K562 (cell line): Measurements from ENCODE around the gene PUDP. TPM values are rescaled to one million over a fixed set of nuclear protein-coding genes. Genes with fewer than 3 reads are reported as not detected.

ENCODE experiments used
- ATAC-seq: fragments of 200-7000 bp; cut with Tn5 transposase; 3 replicates; pipeline ENCODE4 v1.9.1; 2020; ENCODE audit warnings: moderate library complexity
- BruUV-seq: library from RNA; stranded (reverse); fragments of 400-500 nt; replicated peaks from 2 replicates; lab custom pipeline; 2021; lab: Mats Ljungman, UMichigan
- CTCF ChIA-PET: fragments of 300-600 bp; formaldehyde crosslinking; extraction: SDS; loops from one replicate; lab custom pipeline; 2021; ENCODE audit warnings: low intra/inter-chr PET ratio; lab: Yijun Ruan, JAX
- POLR2A ChIA-PET: fragments of 300-600, 350-650 bp; sonication (Branson Sonifier 250); formaldehyde crosslinking; extraction: SDS; loops from one replicate; lab custom pipeline; 2021; ENCODE audit warnings: antibody characterized with exemption, inconsistent platforms; lab: Yijun Ruan, JAX
- DNase-seq, 4 experiments: peaks; one replicate each; pipeline versions ENCODE4 v3.0.0 to v3.0.0-alpha.2; 2011 to 2018; ENCODE audit warnings: low spot score in 3 of 4, mixed read lengths in 3 of 4; ENCODE audit errors: extremely low read depth in 1 of 4
- FAIRE-seq: peaks from 2 replicates; lab custom pipeline; 2011; peaks lifted over from hg19 to GRCh38; lab: Jason Lieb, UNC
- H2AFZ ChIP-seq: 2 replicates; pipeline ENCODE4 v1.6.0; 2011; ENCODE audit warnings: low read depth, low read length, control low read depth, inconsistent platforms
- H3K27ac ChIP-seq: fragments of 200-600 bp; 3 replicates; pipeline ENCODE4 v1.8.0; 2011; ENCODE audit warnings: low read depth, mild to moderate bottlenecking, control low read depth, inconsistent platforms, low read length, moderate library complexity, mixed read lengths; ENCODE audit errors: extremely low read depth
- H3K27me3 ChIP-seq, 2 experiments: fragments of 300-600 bp in 1 of 2; 2 replicates in 1 of 2; 3 replicates in 1 of 2; pipeline versions ENCODE4 v1.6.0 to v1.8.0; 2011; ENCODE audit warnings: inconsistent platforms in 2 of 2, low read length in 2 of 2, mild to moderate bottlenecking in 1 of 2, mixed read lengths in 1 of 2, moderate library complexity in 1 of 2; ENCODE audit not compliant: control insufficient read depth in 2 of 2, insufficient read depth in 2 of 2
- H3K36me3 ChIP-seq: fragments of 300-600 bp; 3 replicates; pipeline ENCODE4 v1.8.0; 2011; ENCODE audit warnings: mild to moderate bottlenecking, low read length, inconsistent platforms; ENCODE audit not compliant: control insufficient read depth, insufficient read depth
- H3K4me1 ChIP-seq, 2 experiments: fragments of 200-600 bp in 1 of 2; replicated peaks in 1 of 2; 2 replicates in 1 of 2; 3 replicates in 1 of 2; pipeline versions ENCODE4 v1.5.1 to v1.8.0; 2011; ENCODE audit warnings: inconsistent platforms in 2 of 2, low read length in 2 of 2, mild to moderate bottlenecking in 1 of 2, mixed read lengths in 1 of 2, moderate library complexity in 1 of 2; ENCODE audit not compliant: control insufficient read depth in 2 of 2, insufficient read depth in 2 of 2
- H3K4me2 ChIP-seq: 2 replicates; pipeline ENCODE4 v1.6.1; 2011; ENCODE audit warnings: low read length, control low read depth, inconsistent platforms, mixed read lengths; ENCODE audit not compliant: insufficient read depth
- H3K4me3 ChIP-seq: fragments of 200-600 bp; sonication (generic), shearing (Covaris generic); 2 replicates; pipeline ENCODE4 v1.5.1; 2016; ENCODE audit warnings: control low read depth, inconsistent platforms
- H3K79me2 ChIP-seq: fragments of 200-600 bp; 3 replicates; pipeline ENCODE4 v1.8.0; 2011; ENCODE audit warnings: low read length, inconsistent platforms; ENCODE audit not compliant: control insufficient read depth, insufficient read depth
- H3K9ac ChIP-seq, 2 experiments: 2 replicates each; pipeline versions ENCODE4 v1.6.0 to v1.6.1; 2011; ENCODE audit warnings: low read depth in 2 of 2, low read length in 2 of 2, control low read depth in 1 of 2, inconsistent platforms in 1 of 2, mild to moderate bottlenecking in 1 of 2, mixed read lengths in 1 of 2; ENCODE audit not compliant: insufficient read depth in 1 of 2
- H3K9me1 ChIP-seq: one replicate; pipeline ENCODE4 v1.6.0; 2011; ENCODE audit warnings: inconsistent platforms, mild to moderate bottlenecking, low read length, moderate library complexity; ENCODE audit not compliant: control insufficient read depth, insufficient read depth
- H3K9me3 ChIP-seq: replicated peaks from 2 replicates; pipeline ENCODE4 v1.5.1; 2011; ENCODE audit warnings: low read depth, low read length, inconsistent platforms; ENCODE audit not compliant: control insufficient read depth, insufficient read depth
- H4K20me1 ChIP-seq: replicated peaks from 2 replicates; pipeline ENCODE4 v1.6.1; 2011; ENCODE audit warnings: low read length, inconsistent platforms, mixed read lengths; ENCODE audit not compliant: control insufficient read depth, insufficient read depth
- GATAD2B ChIP-seq: fragments of 450-650 bp; IDR thresholded peaks from 2 replicates; pipeline ENCODE4 v1.6.1; 2017; ENCODE audit warnings: mild to moderate bottlenecking, borderline replicate concordance
- ZBTB1 ChIP-seq: sonication (generic); formaldehyde crosslinking; IDR thresholded peaks from 2 replicates; pipeline ENCODE4 v1.8.1; 2023; ENCODE audit warnings: missing genetic modification reagents, low read depth, mild to moderate bottlenecking, borderline replicate concordance
- ZNF785 ChIP-seq: fragments of 250-450 bp; sonication (Bioruptor Pico); IDR thresholded peaks from 2 replicates; pipeline ENCODE4 v1.4.0; 2020; ENCODE audit warnings: mild to moderate bottlenecking
- WGBS: fragments of 100-300 bp; shearing (Covaris generic); methylation state at CpG from one replicate; pipeline ENCODE4 v1.1.6; 2016; ENCODE audit warnings: low coverage, mixed read lengths; ENCODE audit not compliant: insufficient coverage; ENCODE audit errors: missing lambda C conversion rate; 5-methylcytosine and 5-hydroxymethylcytosine counted together
- in situ Hi-C: fragments of 300-500 bp; cut with MboI; formaldehyde crosslinking; loops from 4 replicates; pipeline ENCODE4 v1.15.0; 2018; ENCODE audit warnings: inconsistent platforms, mixed read lengths
- intact Hi-C: fragments of 100-400 bp; cut with micrococcal nuclease; formaldehyde crosslinking; loops from 2 replicates; pipeline ENCODE4 v1.14.2; 2022
- polyA plus RNA-seq, 8 experiments: library from polyadenylated mRNA; depleted of rRNA in 4 of 8; stranded (reverse) in 5 of 8; unstranded in 3 of 8; fragments of >200 nt; fragmentation: Nextera tagmentation in 2 of 8; fragmentation: Illumina TruSeq in 1 of 8; extraction: Ambion mirVana in 2 of 8; extraction: Trizol in 1 of 8; gene quantifications; 2 replicates each; pipeline versions ENCODE4 v1.2.1 to v1.2.3, GENCODE V29; 2011 to 2014; ENCODE audit warnings: inconsistent platforms in 1 of 8, missing spikeins in 1 of 8
- total RNA-seq, 7 experiments: library from RNA; depleted of rRNA in 6 of 7; stranded (reverse); fragments of >200 nt in 6 of 7; fragmentation: Illumina TruSeq in 2 of 7; extraction: Trizol in 2 of 7; gene quantifications; 2 replicates each; pipeline versions ENCODE4 v1.2.1 to v1.2.3, GENCODE V29; 2011 to 2021; ENCODE audit warnings: low replicate concordance in 1 of 7
- TF ChIP-seq, protein P1 (sequence below): sonication (generic); formaldehyde crosslinking; IDR thresholded peaks from 2 replicates; pipeline ENCODE4 v1.8.0; 2023; ENCODE audit warnings: mild to moderate bottlenecking, missing genetic modification reagents
- TF ChIP-seq, protein P2 (sequence below): fragments of 450-650 bp; IDR thresholded peaks from 2 replicates; pipeline ENCODE4 v1.6.1; 2016

PUDP gene
- total and polyA plus RNA-seq, 9 of the 15 experiments (the other 6 are each of a cell fraction or from before 2014, with no cell fraction given) = 13.6 to 63.0 (median 29.2) TPM

DNA sequence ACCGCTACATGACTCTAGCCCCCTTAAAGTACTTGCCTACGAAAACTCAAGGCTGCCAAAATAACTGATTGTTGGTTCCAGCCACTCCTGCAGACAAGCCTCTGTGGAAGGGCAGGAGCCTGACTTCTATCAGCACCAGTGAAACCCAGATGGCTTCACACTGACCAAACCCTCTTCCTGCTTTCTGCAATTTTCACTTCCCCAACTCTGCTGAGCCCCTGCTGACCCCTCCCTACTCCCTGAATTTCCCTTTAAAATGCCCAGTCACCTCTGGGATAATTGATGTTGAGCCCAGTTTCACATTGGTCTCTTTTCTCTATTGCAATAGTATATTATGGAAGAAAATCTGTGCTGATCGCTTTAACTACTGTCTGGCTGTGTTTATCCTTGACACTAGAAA is 62.1 kb downstream of the PUDP start:
- Histone ChIP-seq H4K20me1 (no peaks in the 10 kb centered on the region), H2AFZ (no peak overlapping the region), H3K9me3 (no peaks in the 10 kb centered on the region), H3K4me3 (no peak overlapping the region), H3K36me3 (peaks cover 6% of the 10 kb centered on the region; the same call in 1 of the 3 replicates), H3K4me1 (no peaks in the 10 kb centered on the region; a peak in 1 of 5 replicates), H3K9me1 (no peaks in the 10 kb centered on the region), H3K27ac (no peak overlapping the region), H3K9ac (no peak overlapping the region), H3K27me3 (no peaks in the 10 kb centered on the region), H3K79me2 (no peaks in the 10 kb centered on the region), H3K4me2 (no peak overlapping the region)
- in situ Hi-C loops = no loop called here
- ChIA-PET POLR2A (no interaction called here), CTCF (no interaction called here)
- 87% methylated on average over 3 of the region's 3 CpGs for WGBS
- DNase-seq (no peak), ATAC-seq (no peak), FAIRE-seq (no peak)
- TF ChIP-seq, protein P1, sequence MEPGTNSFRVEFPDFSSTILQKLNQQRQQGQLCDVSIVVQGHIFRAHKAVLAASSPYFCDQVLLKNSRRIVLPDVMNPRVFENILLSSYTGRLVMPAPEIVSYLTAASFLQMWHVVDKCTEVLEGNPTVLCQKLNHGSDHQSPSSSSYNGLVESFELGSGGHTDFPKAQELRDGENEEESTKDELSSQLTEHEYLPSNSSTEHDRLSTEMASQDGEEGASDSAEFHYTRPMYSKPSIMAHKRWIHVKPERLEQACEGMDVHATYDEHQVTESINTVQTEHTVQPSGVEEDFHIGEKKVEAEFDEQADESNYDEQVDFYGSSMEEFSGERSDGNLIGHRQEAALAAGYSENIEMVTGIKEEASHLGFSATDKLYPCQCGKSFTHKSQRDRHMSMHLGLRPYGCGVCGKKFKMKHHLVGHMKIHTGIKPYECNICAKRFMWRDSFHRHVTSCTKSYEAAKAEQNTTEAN (CRISPR knock-in tag) = no peak
- TF ChIP-seq ZBTB1 (CRISPR knock-in tag) (no peak), ZNF785 (no peak)
- no TSS peak for BruUV-seq
- intact Hi-C loops = no loop called here

DNA sequence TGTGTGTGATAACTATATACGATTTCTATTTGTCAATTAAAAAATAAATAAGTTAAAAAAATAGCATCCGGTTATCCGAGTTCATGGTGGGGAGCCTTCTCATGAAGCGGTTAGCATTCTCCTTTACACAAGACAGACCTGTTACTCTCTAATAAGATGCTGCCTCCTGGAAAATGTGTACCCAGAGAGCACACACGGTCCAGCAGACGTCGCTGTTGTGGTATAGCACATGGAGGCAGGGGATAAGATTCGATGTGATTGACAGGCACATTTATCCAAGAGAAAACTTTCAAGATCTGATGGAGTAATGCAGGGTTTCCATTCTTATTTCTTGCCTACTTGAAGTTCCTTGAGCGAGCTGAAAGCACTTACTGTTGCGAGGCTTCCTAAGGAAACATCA is 63.1 kb downstream of the PUDP start:
- no peaks in the 10 kb centered on the region for H3K27me3 ChIP-seq
- no peaks in the 10 kb centered on the region for H4K20me1 ChIP-seq
- ChIA-PET POLR2A (no interaction called here), CTCF (no interaction called here)
- H3K9me3 ChIP-seq = no peaks in the 10 kb centered on the region
- intact Hi-C loops (no loop called here), in situ Hi-C loops (no loop called here)
- DNase-seq (no peak), ATAC-seq (no peak), FAIRE-seq (no peak)
- no peaks in the 10 kb centered on the region; a peak in 1 of 5 replicates for H3K4me1 ChIP-seq
- WGBS = 87% methylated on average over 4 of the region's 10 CpGs
- no peak overlapping the region for H3K4me3 ChIP-seq
- H3K9ac ChIP-seq = no peak overlapping the region
- H3K79me2 ChIP-seq = no peaks in the 10 kb centered on the region
- H3K27ac ChIP-seq = no peak overlapping the region
- H3K9me1 ChIP-seq = no peaks in the 10 kb centered on the region
- H3K4me2 ChIP-seq = no peak overlapping the region
- TF ChIP-seq GATAD2B = no peak
- TF ChIP-seq, protein P2, sequence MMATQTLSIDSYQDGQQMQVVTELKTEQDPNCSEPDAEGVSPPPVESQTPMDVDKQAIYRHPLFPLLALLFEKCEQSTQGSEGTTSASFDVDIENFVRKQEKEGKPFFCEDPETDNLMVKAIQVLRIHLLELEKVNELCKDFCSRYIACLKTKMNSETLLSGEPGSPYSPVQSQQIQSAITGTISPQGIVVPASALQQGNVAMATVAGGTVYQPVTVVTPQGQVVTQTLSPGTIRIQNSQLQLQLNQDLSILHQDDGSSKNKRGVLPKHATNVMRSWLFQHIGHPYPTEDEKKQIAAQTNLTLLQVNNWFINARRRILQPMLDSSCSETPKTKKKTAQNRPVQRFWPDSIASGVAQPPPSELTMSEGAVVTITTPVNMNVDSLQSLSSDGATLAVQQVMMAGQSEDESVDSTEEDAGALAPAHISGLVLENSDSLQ = 0 out of 2 replicates have a peak, but pooled peaks have one; percentile 16
- no peak overlapping the region for H2AFZ ChIP-seq
- no TSS peak for BruUV-seq
- H3K36me3 ChIP-seq = peaks cover 6% of the 10 kb centered on the region; the same call in 1 of the 3 replicates
